ENCODE measurements around the gene COL21A1.
"Not testable (repeated sequence)": the region's sequence is repeated elsewhere in the genome, so short reads cannot be mapped to it uniquely, and the experiment has no call there.

Gene COL21A1

GRCh38 chr6:56246881-56247653 is at the start of gene COL21A1:
Gene COL21A1 (minus strand): TSS chr6:56247580. CDS start chr6:56182618, 64,962 bp downstream.
- peak; percentile 53 for DNase-seq (ENCODE audit: low spot score)

DNA sequence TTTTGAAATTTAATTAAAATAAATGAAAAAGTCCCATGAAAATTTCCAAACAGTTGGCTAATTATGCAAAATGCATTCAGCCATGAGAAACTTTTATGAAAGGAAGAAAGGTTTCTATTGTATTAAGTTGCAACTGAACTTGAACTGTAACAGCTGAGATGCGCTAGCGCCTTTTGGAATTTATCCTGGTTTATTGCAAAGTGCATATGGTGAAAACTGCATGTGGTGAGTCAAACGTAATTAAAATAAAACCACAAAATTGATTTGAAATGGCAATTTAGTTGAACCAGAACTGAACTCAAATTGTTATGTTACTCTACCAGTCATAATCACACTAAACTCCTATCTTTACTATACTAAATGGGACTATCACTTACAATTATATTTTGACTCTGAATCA is 46.4 kb upstream of the COL21A1 start:
- no peak for DNase-seq (ENCODE audit: low spot score)

DNA sequence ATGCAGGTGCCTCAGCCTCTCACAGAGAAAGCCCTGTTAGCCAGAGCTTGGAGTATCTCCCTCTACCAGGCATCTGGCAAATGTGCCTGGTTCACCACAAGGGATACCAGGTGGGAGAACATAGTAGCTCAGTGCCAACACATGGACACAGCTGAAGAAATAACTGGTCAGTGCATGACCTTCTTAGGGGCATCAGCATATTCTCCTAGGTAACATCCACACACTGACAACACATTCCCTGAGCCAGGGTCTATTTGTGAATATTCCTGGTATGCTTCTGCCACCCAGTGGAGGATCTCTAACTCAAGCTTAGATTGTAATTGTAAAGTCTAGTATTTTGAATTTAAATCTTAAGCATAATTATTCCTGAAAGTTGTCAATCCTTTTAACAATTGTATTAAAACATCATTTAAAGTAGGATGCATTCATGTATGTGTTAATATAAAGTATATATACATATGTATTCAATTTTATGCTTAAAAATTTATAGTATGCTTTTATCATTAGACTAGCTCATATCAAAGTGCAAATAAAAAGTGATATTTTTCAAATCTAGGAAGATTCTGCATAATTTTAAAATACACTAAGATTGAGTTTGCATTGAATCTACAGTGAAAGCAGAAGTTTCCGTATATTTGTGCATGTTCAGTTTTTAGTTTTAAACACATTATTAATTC is 45.3 kb upstream of the COL21A1 start:
- DNase-seq (ENCODE audit: low spot score) = peak; percentile 72

GRCh38 chr6:56291302-56291917 is 44.0 kb upstream of the COL21A1 start:
- no peak for DNase-seq (ENCODE audit: low spot score)

GRCh38 chr6:56289721-56290120 is 42.3 kb upstream of the COL21A1 start:
- DNase-seq (ENCODE audit: low spot score) = no peak

DNA sequence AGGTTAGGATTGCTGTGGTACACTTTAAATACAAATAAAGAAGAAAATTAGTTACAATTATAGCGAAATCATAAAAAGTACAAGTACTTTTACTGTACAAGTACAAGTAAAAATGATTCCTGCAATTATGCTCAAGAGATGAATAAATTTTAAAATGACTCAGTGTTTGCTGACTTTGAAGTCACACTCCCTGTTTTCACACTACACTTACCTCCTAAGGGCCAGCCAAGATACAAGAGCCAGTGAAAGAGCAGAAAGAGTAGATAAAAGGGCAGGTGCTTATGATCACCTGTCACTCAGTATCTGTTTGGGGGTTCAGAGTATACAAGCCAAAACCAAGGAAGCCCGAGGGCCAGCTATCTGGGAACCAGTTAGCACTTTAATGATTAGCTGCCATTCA is 41.0 kb upstream of the COL21A1 start:
- no peak for DNase-seq (ENCODE audit: low spot score)

DNA sequence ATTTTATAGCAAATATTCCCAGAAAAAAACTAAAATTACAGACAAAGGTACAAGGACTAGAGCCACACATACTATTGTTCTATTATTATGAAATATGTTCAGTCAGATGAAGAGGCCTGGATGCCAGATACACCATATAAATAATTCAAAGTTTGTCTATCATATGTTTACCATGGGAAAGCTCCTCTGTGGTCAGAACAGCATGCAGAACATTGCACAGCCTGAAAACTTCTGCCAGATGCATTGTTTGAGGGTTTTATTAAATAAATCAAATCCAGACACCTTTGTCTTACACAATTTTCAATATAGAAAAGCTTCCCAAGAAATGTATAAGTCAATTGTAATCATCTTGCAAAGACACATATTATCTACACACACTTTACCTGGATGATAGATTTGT is 35.0 kb upstream of the COL21A1 start:
- DNase-seq (ENCODE audit: low spot score) = no peak

DNA sequence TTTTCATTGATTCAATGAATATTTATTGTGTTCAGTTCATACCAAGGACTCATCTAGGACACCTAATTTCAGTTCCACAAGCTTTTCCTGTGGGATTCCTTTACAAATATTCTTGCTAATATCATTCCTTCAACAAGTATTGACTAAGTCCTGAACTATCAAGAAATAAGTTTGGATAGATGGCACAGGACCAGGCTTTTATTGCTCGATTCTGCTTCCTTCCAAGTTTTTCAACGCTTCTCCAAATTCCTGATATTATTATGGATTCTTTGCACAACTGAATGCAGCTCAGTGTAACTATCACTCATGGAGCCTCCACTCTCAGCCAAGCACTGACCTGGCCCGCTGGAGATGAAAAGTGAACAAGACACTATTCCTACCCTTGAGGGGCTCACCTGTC is 32.7 kb upstream of the COL21A1 start:
- DNase-seq (ENCODE audit: low spot score) = no peak

DNA sequence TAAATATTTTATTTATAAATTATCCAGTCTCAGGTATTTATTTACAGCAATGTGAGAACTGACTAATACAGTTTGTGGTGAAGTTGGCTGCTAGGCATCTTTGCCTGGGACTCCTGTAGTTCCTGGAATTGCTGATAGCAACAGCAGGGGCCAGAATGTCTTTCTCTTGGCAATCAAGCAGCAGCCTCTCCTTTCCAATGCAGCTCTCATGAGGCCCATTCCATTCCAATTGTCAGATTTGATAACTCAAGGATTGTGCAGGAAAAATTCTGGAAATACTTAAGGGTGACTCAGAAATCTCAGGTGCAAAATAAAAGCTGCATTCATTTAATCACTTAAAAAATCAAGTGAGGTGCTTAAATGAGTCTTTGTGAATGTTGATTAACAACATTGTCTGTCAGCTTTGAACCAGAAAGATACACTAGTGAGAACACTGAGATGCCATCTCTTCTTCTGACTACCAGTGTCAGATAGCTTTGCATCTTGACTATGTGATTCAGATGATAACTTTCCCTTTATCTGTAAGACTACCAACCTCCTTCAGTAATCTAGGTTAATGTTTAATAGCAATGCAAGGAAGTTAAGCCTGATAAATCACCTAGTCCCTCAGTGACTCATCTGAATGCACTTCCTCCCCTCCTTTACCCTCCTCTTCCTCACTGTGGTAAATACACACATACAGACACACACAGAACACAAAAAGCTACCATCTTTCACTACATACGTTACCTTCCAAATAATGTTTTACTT is 32.1 kb upstream of the COL21A1 start:
- peak; percentile 28 for DNase-seq (ENCODE audit: low spot score)

DNA sequence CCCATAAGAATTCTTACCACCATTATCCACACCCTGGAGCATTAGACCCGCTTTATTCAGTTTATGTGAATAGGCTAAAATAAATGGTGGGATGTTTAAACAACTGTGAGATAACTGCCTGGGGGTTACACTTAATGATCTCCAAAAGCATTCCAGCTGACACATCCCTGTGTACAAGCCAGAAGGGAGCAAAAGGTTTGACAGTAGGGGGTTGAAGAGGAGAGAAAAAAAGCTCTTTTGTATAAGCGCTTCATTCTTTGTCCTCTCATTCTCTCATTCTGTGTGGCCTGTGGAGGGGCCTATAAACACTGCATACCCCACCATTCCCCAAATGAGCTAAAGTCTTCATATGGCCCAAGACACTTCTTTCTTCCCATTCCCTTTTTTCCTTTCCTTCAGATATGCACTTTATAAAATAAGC is 30.8 kb upstream of the COL21A1 start:
- DNase-seq (ENCODE audit: low spot score) = no peak

DNA sequence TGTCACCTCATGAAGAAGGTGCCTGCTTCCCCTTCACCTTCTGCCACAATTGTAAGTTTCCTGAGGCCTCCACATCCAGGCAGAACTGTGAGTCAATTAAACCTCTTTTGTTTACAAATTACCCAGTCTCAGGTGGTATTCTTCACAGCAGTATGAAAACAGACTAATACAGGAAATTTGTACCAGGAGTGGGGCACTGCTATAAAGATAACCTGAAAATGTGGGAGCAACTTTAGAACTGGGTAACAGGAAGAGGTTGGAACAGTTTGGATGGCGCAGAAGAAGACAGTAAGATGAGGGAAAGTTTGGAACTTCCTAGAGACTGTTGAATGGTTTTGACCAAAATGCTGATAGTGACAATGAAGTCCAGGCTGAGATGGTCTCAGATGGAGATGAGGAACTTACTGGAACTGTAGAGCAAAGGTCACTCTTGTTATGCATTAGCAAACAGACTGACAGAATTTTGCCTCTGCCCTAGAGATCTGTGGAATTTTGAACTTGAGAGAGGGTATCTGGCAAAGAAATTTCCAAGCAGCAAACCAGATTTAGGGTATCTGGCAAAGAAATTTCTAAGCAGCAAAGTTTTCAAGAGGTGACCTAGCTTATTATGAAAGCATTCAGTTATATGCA is 23.5 kb upstream of the COL21A1 start:
- no peak for DNase-seq (ENCODE audit: low spot score)

GRCh38 chr6:56268266-56268665 is 20.9 kb upstream of the COL21A1 start:
- no peak for DNase-seq (ENCODE audit: low spot score)

GRCh38 chr6:56266011-56266410 is 18.6 kb upstream of the COL21A1 start:
- DNase-seq (ENCODE audit: low spot score) = no peak

GRCh38 chr6:56263596-56264315 is 16.4 kb upstream of the COL21A1 start:
- no peak for DNase-seq (ENCODE audit: low spot score)

- DNase-seq (ENCODE audit: low spot score) = not testable (repeated sequence)
Observed at GRCh38 chr6:56260593-56260992, 13.2 kb upstream of the COL21A1 start.

GRCh38 chr6:56259234-56260077 is 12.1 kb upstream of the COL21A1 start:
- no peak for DNase-seq (ENCODE audit: low spot score)

- no peak for DNase-seq (ENCODE audit: low spot score)
Observed at GRCh38 chr6:56255349-56255748, 8.0 kb upstream of the COL21A1 start.

DNA sequence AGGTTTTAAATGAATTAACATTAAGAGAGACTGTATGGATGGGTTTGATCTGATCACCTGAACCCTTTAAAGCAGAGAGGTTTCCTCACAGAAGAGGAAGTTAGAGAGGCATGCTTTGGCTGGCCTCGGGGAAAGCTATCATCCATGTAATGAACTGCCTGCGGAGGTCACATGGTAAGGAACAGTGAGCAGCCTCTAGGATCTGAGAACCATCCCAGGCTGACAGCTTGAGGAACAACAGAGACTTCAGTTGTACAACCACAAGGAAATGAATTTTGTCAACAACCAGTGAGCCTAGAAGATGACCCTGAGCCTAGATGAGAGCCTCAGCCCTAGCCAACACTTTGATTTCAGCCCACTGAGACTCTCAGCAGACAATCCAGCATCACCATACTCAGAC is 2.9 kb upstream of the COL21A1 start:
- DNase-seq (ENCODE audit: low spot score) = no peak

GRCh38 chr6:56247654-56248122 is 308 bp upstream of the COL21A1 start:
- DNase-seq (ENCODE audit: low spot score) = no peak

GRCh38 chr6:56246541-56246880 is 869 bp downstream of the COL21A1 start:
- DNase-seq (ENCODE audit: low spot score) = no peak

All from cerebellar cortex (tissue), 1 donor.